SK-N-MC (cell line): ENCODE measurements around the gene NDUFAF8.

Source experiments
- EZH2 ChIP-seq: fragments of 200-600 bp; sonication (generic); IDR thresholded peaks from one replicate; pipeline ENCODE4 v1.6.1; 2017; ENCODE audit warnings: antibody characterized with exemption
- POLR2AphosphoS5 ChIP-seq: IDR thresholded peaks from 2 replicates; pipeline ENCODE4 v1.6.1; 2012; ENCODE audit warnings: mild to moderate bottlenecking, low read depth, low read length, borderline replicate concordance

GRCh38 chr17:81270279-81270678 is 31.2 kb downstream of the NDUFAF8 start:
- TF ChIP-seq EZH2: no peak
- no peak for TF ChIP-seq POLR2AphosphoS5
